SK-N-SH (cell line): Measurements from ENCODE around the gene PLAAT5. TPM values are rescaled to one million over a fixed set of nuclear protein-coding genes. Genes with fewer than 3 reads are reported as not detected.

Experiments used
- CTCF ChIA-PET: fragments of 300-600, 350-600 bp; formaldehyde crosslinking; extraction: SDS; loops from one replicate; lab custom pipeline; 2021; lab: Yijun Ruan, JAX
- POLR2A ChIA-PET: fragments of 350-600 bp; sonication (Branson Sonifier 250); formaldehyde crosslinking; extraction: SDS; loops from one replicate; lab custom pipeline; 2020; ENCODE audit warnings: antibody characterized with exemption, inconsistent platforms; lab: Yijun Ruan, JAX
- DNase-seq: peaks from one replicate; pipeline ENCODE4 v3.0.0; 2012
- H2AFZ ChIP-seq: fragments of 200-600 bp; sonication (generic); 2 replicates; pipeline ENCODE4 v1.8.1; 2016; ENCODE audit warnings: antibody characterized with exemption, mild to moderate bottlenecking, low read depth
- H3F3A ChIP-seq: fragments of 200-600 bp; sonication (generic); replicated peaks from 2 replicates; pipeline ENCODE3; 2016; ENCODE audit warnings: antibody characterized with exemption, mild to moderate bottlenecking; ENCODE audit not compliant: insufficient read depth
- H3K27ac ChIP-seq, 2 experiments: fragments of 200-500 bp in 1 of 2; fragments of 200-600 bp in 1 of 2; sonication (Bioruptor generic) in 1 of 2; sonication (generic), shearing (Covaris generic) in 1 of 2; 2 replicates each; pipeline versions ENCODE4 v1.5.1 to v1.6.1; 2014 to 2016; ENCODE audit warnings: low read depth in 2 of 2, inconsistent platforms in 1 of 2, low read length in 1 of 2, mild to moderate bottlenecking in 1 of 2, mixed read lengths in 1 of 2
- H3K27me3 ChIP-seq: fragments of 200-600 bp; sonication (generic), shearing (Covaris generic); 2 replicates; pipeline ENCODE4 v1.6.1; 2016; ENCODE audit warnings: mixed run types; ENCODE audit not compliant: insufficient read depth
- H3K36me3 ChIP-seq, 2 experiments: fragments of 200-500 bp in 1 of 2; fragments of 200-600 bp in 1 of 2; sonication (Bioruptor generic) in 1 of 2; sonication (generic) in 1 of 2; replicated peaks in 1 of 2; 2 replicates each; pipeline versions ENCODE3 to v1.5.1; 2014 to 2016; ENCODE audit warnings: low read length in 1 of 2, mild to moderate bottlenecking in 1 of 2; ENCODE audit not compliant: insufficient read depth in 2 of 2, control insufficient read depth in 1 of 2
- H3K4me1 ChIP-seq, 2 experiments: fragments of 200-500 bp in 1 of 2; fragments of 200-600 bp in 1 of 2; sonication (Bioruptor generic) in 1 of 2; sonication (generic), shearing (Covaris generic) in 1 of 2; 2 replicates each; pipeline versions ENCODE4 v1.5.1 to v1.6.1; 2014 to 2016; ENCODE audit warnings: low read depth in 1 of 2, low read length in 1 of 2, mixed run types in 1 of 2; ENCODE audit not compliant: insufficient read depth in 2 of 2, control insufficient read depth in 1 of 2
- H3K4me2 ChIP-seq: fragments of 200-600 bp; sonication (generic), shearing (Covaris generic); 2 replicates; pipeline ENCODE4 v1.6.1; 2017; ENCODE audit warnings: mixed run types
- H3K4me3 ChIP-seq, 2 experiments: fragments of 200-500 bp in 1 of 2; fragments of 200-600 bp in 1 of 2; sonication (Bioruptor generic) in 1 of 2; sonication (generic), shearing (Covaris generic) in 1 of 2; 2 replicates each; pipeline versions ENCODE4 v1.5.1 to v1.8.1; 2014 to 2016; ENCODE audit warnings: low read depth in 2 of 2, inconsistent platforms in 1 of 2, low read length in 1 of 2, mild to moderate bottlenecking in 1 of 2, mixed read lengths in 1 of 2, moderate library complexity in 1 of 2
- H3K79me2 ChIP-seq: fragments of 200-600 bp; sonication (generic); 2 replicates; pipeline ENCODE4 v1.8.1; 2017; ENCODE audit warnings: mild to moderate bottlenecking; ENCODE audit not compliant: insufficient read depth
- H3K9ac ChIP-seq: fragments of 200-600 bp; sonication (generic); 2 replicates; pipeline ENCODE4 v1.6.1; 2017; ENCODE audit warnings: mixed run types
- H3K9me2 ChIP-seq: fragments of 200-600 bp; sonication (generic); 2 replicates; pipeline ENCODE4 v1.6.1; 2017; ENCODE audit warnings: mixed run types
- H3K9me3 ChIP-seq: fragments of 200-600 bp; sonication (generic); 2 replicates; pipeline ENCODE4 v1.6.1; 2017; ENCODE audit warnings: mixed run types, mild to moderate bottlenecking, moderate library complexity
- H4K20me1 ChIP-seq: fragments of 200-600 bp; sonication (generic); 2 replicates; pipeline ENCODE4 v1.6.1; 2017; ENCODE audit warnings: mild to moderate bottlenecking, mixed run types; ENCODE audit not compliant: insufficient read depth
- CHD2 ChIP-seq: fragments of 150-350 bp; IDR thresholded peaks from 2 replicates; pipeline ENCODE4 v1.6.1; 2018; ENCODE audit warnings: low read length; ENCODE audit not compliant: partially characterized antibody
- CTCF ChIP-seq: fragments of 200-600 bp; sonication (generic); IDR thresholded peaks from 2 replicates; pipeline ENCODE4 v1.6.1; 2017; ENCODE audit warnings: antibody characterized with exemption, mild to moderate bottlenecking, moderate library complexity
- EP300 ChIP-seq, 2 experiments: IDR thresholded peaks; 2 replicates each; pipeline versions ENCODE4 v1.4.0 to v1.6.1; 2012; ENCODE audit warnings: borderline replicate concordance in 1 of 2, low read depth in 1 of 2, low read length in 1 of 2
- IRF3 ChIP-seq: fragments of 150-350 bp; IDR thresholded peaks from 2 replicates; pipeline ENCODE4 v1.6.1; 2016; ENCODE audit warnings: mild to moderate bottlenecking, low read depth, low read length
- JUND ChIP-seq: IDR thresholded peaks from 2 replicates; pipeline ENCODE4 v1.4.0; 2012
- REST ChIP-seq: IDR thresholded peaks from 2 replicates; pipeline ENCODE4 v1.6.1; 2012; ENCODE audit warnings: mild to moderate bottlenecking, low read depth, low read length, moderate library complexity
- RFX5 ChIP-seq: IDR thresholded peaks from 2 replicates; pipeline ENCODE4 v1.6.1; 2012; ENCODE audit warnings: mild to moderate bottlenecking, improper control_type of control experiment, low read length
- RXRA ChIP-seq: IDR thresholded peaks from 2 replicates; pipeline ENCODE4 v1.4.0; 2012; ENCODE audit warnings: low read depth, mild to moderate bottlenecking, borderline replicate concordance
- SIN3A ChIP-seq: IDR thresholded peaks from 2 replicates; pipeline ENCODE4 v1.6.1; 2012; ENCODE audit warnings: low read depth, mild to moderate bottlenecking, low read length, moderate library complexity, borderline replicate concordance
- SMC3 ChIP-seq: IDR thresholded peaks from 2 replicates; pipeline ENCODE4 v1.6.1; 2012; ENCODE audit warnings: low read depth, low read length, improper control_type of control experiment
- TEAD4 ChIP-seq: IDR thresholded peaks from 2 replicates; pipeline ENCODE4 v1.4.0; 2012; ENCODE audit warnings: mild to moderate bottlenecking, borderline replicate concordance; ENCODE audit not compliant: insufficient read depth
- YY1 ChIP-seq: IDR thresholded peaks from 2 replicates; pipeline ENCODE4 v1.4.0; 2012; ENCODE audit warnings: low read depth, mild to moderate bottlenecking
- WGBS: methylation state at CpG from one replicate; pipeline ENCODE4 v1.1.6; 2017; ENCODE audit warnings: low lambda C conversion rate; 5-methylcytosine and 5-hydroxymethylcytosine counted together
- polyA plus RNA-seq, 3 experiments: library from polyadenylated mRNA; depleted of rRNA; stranded (reverse); fragments of >200 nt; gene quantifications; 2 replicates each; pipeline ENCODE4 v1.2.3, GENCODE V29; 2012

PLAAT5 gene
- polyA plus RNA-seq, 1 of the 3 experiments (the other 2 are of a cell fraction) = not detected

GRCh38 chr11:63504933-63505586 lies 14.1 kb upstream of the PLAAT5 start:
- Histone ChIP-seq H3K9me2 (no peaks in the 10 kb centered on the region), H3F3A (no peaks in the 10 kb centered on the region), H3K4me2 (no peak overlapping the region), H3K27ac (no peak overlapping the region), H3K4me1 (no peaks in the 10 kb centered on the region), H4K20me1 (no peaks in the 10 kb centered on the region), H3K36me3 (no peaks in the 10 kb centered on the region), H3K9ac (no peak overlapping the region), H3K4me3 (no peak overlapping the region), H2AFZ (no peak overlapping the region), H3K9me3 (peaks cover under 1% of the 10 kb centered on the region; the same call in 1 of the 2 replicates), H3K79me2 (no peaks in the 10 kb centered on the region), H3K27me3 (no peaks in the 10 kb centered on the region)
- CTCF ChIA-PET = interaction anchor here (0.6 to 1.2 kb wide), 2 partner anchors 26 to 341 kb away, joined by 3 to 8 read pairs; no protein-coding TSS in a partner anchor
- DNase-seq = no peak
- TF ChIP-seq YY1 = no peak
- TF ChIP-seq RXRA = no peak
- TF ChIP-seq IRF3 = no peak
- no peak for TF ChIP-seq RFX5
- TF ChIP-seq SMC3 = no peak
- no peak for TF ChIP-seq TEAD4
- TF ChIP-seq EP300 (IDR thresholded peaks at IDR 0.05; ENCODE audit: borderline replicate concordance in 1 of 2, low read depth in 1 of 2, low read length in 1 of 2) = no peak
- no peak for TF ChIP-seq CTCF
- POLR2A ChIA-PET = no interaction called here
- WGBS = 22% methylated on average over 4 of the region's 4 CpGs

- WGBS = 0% methylated on average over 1 of the region's 1 CpG
- H3K4me3 ChIP-seq = no peak overlapping the region
- H3K27ac ChIP-seq = no peak overlapping the region
- peaks cover 6% of the 10 kb centered on the region; the same call in 1 of the 2 replicates for H3K9me3 ChIP-seq
- H2AFZ ChIP-seq = no peak overlapping the region
- TF ChIP-seq JUND (no peak), REST (no peak), SMC3 (no peak), SIN3A (no peak), CHD2 (no peak), EP300 (IDR thresholded peaks at IDR 0.05; ENCODE audit: borderline replicate concordance in 1 of 2, low read depth in 1 of 2, low read length in 1 of 2) (no peak), RXRA (no peak)
- H3K79me2 ChIP-seq = no peaks in the 10 kb centered on the region
- H4K20me1 ChIP-seq = no peaks in the 10 kb centered on the region
- H3K36me3 ChIP-seq = no peaks in the 10 kb centered on the region
- no peaks in the 10 kb centered on the region for H3K4me1 ChIP-seq
- POLR2A ChIA-PET = no interaction called here
- CTCF ChIA-PET = no interaction called here
- no peak overlapping the region for H3K4me2 ChIP-seq
- no peaks in the 10 kb centered on the region for H3K27me3 ChIP-seq
- H3K9me2 ChIP-seq = no peaks in the 10 kb centered on the region
- no peaks in the 10 kb centered on the region for H3F3A ChIP-seq
- no peak for DNase-seq
- no peak overlapping the region for H3K9ac ChIP-seq
These were observed 13.1 kb upstream of the PLAAT5 start for GRCh38 chr11:63504054-63504453.
